Thyroid gland (tissue), 4 donors: Measurements from ENCODE around the gene HK2. TPM values are rescaled to one million over a fixed set of nuclear protein-coding genes. Genes with fewer than 3 reads are reported as not detected.
"Not testable (repeated sequence)": the region's sequence is repeated elsewhere in the genome, so short reads cannot be mapped to it uniquely, and the experiment has no call there.

Experiments
- DNase-seq, 2 donors: peaks; one replicate each; pipeline ENCODE4 v3.0.0-alpha.2; 2019
- H3K27ac ChIP-seq, 3 donors: fragments of 200-600 bp; sonication (generic); 1 replicate in 2 of 3; 2 replicates in 1 of 3; pipeline ENCODE4 v1.5.1; 2016 to 2019; ENCODE audit warnings: mild to moderate bottlenecking in 1 of 3, moderate library complexity in 1 of 3
- H3K27me3 ChIP-seq: fragments of 200-600 bp; sonication (generic); one replicate; pipeline ENCODE4 v1.5.1; 2019
- H3K36me3 ChIP-seq, 2 donors: fragments of 200-600 bp; sonication (generic); one replicate each; pipeline ENCODE4 v1.5.1; 2016 to 2019
- H3K4me1 ChIP-seq, 2 donors: fragments of 200-600 bp; sonication (generic); one replicate each; pipeline ENCODE4 v1.5.1; 2017 to 2019
- H3K4me3 ChIP-seq, 3 donors: fragments of 200-600 bp; sonication (generic); replicated peaks in 1 of 3; 1 replicate in 2 of 3; 2 replicates in 1 of 3; pipeline ENCODE4 v1.5.1; 2016; ENCODE audit warnings: mild to moderate bottlenecking in 1 of 3
- H3K9me3 ChIP-seq: fragments of 200-600 bp; sonication (generic); one replicate; pipeline ENCODE4 v1.5.1; 2017
- CTCF ChIP-seq, 6 experiments: fragments of 200-600 bp in 3 of 6; fragments of 450-650 bp in 3 of 6; sonication (generic) in 3 of 6; IDR thresholded peaks; one replicate each; pipeline ENCODE4 v1.5.1; 2016 to 2019; ENCODE audit warnings: antibody characterized with exemption in 6 of 6, mild to moderate bottlenecking in 2 of 6, inconsistent platforms in 1 of 6, moderate library complexity in 1 of 6
- POLR2A ChIP-seq, 2 donors: fragments of 450-650 bp; IDR thresholded peaks; one replicate each; pipeline ENCODE4 v1.6.1; 2017; ENCODE audit warnings: antibody characterized with exemption in 2 of 2, mild to moderate bottlenecking in 2 of 2, moderate library complexity in 1 of 2
- WGBS, 2 donors: methylation state at CpG; one replicate each; pipeline ENCODE4 v1.1.5; 2017; 5-methylcytosine and 5-hydroxymethylcytosine counted together
- intact Hi-C: fragments of 100-400 bp; cut with DNase I; formaldehyde crosslinking; loops from one replicate; pipeline ENCODE4 v1.15.1; 2023
- total RNA-seq, 4 donors: library from RNA; depleted of rRNA; stranded (reverse); fragments of >200 nt; gene quantifications; one replicate each; pipeline ENCODE4 v1.2.3, GENCODE V29; 2016

Gene HK2
- total RNA-seq, 4 donors from 2014 or later, result 6.7 to 47.8 (median 26.9) TPM

- DNase-seq, result peak; percentile 83 to 86
- Histone ChIP-seq H3K4me1 (peaks cover 4 to 23% of the 10 kb centered on the region in 2 donors), H3K27me3 (no peaks in the 10 kb centered on the region), H3K27ac (peak overlapping the region in 2 of 3 donors; percentile 34 to 62), H3K4me3 (no peak overlapping the region), H3K9me3 (no peaks in the 10 kb centered on the region), H3K36me3 (no peaks in the 10 kb centered on the region)
- TF ChIP-seq CTCF (IDR thresholded peaks at IDR 0.05) (no peak), POLR2A (IDR thresholded peaks at IDR 0.05) (no peak)
- 53 to 58% methylated on average over 3 of the region's 3 CpGs for WGBS, 2 donors
- intact Hi-C loops, result no loop called here
These were observed 11.0 kb upstream of the HK2 start for GRCh38 chr2:74822771-74823566.

GRCh38 chr2:74824679-74825078 is 9.2 kb upstream of the HK2 start:
- WGBS, 2 donors, result 73 to 79% methylated on average over 4 of the region's 4 CpGs
- intact Hi-C loops, result no loop called here
- no peaks in the 10 kb centered on the region for H3K9me3 ChIP-seq
- TF ChIP-seq CTCF (IDR thresholded peaks at IDR 0.05) (no peak), POLR2A (IDR thresholded peaks at IDR 0.05) (no peak)
- no peaks in the 10 kb centered on the region for H3K27me3 ChIP-seq
- DNase-seq, result no peak
- H3K4me3 ChIP-seq, result no peak overlapping the region
- H3K36me3 ChIP-seq, result no peaks in the 10 kb centered on the region
- peaks cover 4 to 23% of the 10 kb centered on the region in 2 donors for H3K4me1 ChIP-seq
- H3K27ac ChIP-seq, result no peak overlapping the region

GRCh38 chr2:74828543-74828942 is 5.4 kb upstream of the HK2 start:
- no peaks in the 10 kb centered on the region for H3K27me3 ChIP-seq
- no peak for DNase-seq
- H3K4me3 ChIP-seq, result no peak overlapping the region
- no peaks in the 10 kb centered on the region for H3K9me3 ChIP-seq
- H3K4me1 ChIP-seq, result peaks cover 4 to 10% of the 10 kb centered on the region in 2 donors
- no peak for TF ChIP-seq CTCF (IDR thresholded peaks at IDR 0.05)
- no peak for TF ChIP-seq POLR2A (IDR thresholded peaks at IDR 0.05)
- H3K27ac ChIP-seq, result no peak overlapping the region
- 88 to 97% methylated on average over 2 of the region's 2 CpGs for WGBS, 2 donors
- intact Hi-C loops, result no loop called here
- H3K36me3 ChIP-seq, result no peaks in the 10 kb centered on the region

DNA sequence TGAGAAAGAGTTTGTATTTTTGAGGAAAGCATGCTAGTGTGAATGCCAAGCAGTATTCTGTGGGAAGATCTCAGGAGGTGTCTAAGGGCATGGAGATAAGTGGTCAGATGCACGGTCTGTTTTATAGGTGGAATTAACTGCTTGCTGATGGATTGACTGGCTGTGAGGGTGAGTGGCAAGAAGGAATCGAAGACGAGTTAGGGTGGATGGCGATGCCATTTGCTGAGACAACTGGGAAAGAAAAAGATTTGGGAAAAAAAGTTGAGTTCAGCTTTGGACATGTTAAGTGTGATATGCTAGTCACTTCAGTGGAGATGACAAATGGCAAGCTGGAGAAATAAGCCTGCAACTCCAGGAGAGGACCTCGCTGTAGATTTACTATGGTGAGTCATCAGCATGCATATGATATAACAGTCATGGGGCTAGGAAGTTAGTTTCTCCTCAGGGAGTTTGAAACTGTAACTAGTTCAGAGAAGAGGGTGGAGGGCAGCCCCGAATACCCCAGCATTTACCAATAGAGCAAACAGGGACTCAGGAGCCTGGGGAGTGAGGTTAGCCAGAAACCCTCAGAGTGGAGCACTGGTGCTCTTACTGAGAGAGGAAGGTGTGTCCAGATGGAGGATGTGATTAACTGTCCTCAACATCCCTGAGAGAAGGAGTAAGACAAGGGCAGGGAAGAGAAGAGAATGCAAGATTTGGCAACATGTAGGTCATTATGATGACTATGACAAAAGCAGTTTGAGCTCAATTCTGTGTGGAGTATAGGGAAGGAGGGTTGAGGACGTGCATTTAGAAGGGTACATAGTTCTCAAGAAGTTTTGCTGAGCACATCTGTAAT is 2.0 kb upstream of the HK2 start:
- no peak for DNase-seq
- no peak for TF ChIP-seq POLR2A (IDR thresholded peaks at IDR 0.05)
- no peak for TF ChIP-seq CTCF (IDR thresholded peaks at IDR 0.05)
- intact Hi-C loops, result no loop called here
- Histone ChIP-seq H3K36me3 (no peaks in the 10 kb centered on the region), H3K27me3 (no peaks in the 10 kb centered on the region), H3K4me1 (peaks cover 7 to 17% of the 10 kb centered on the region in 2 donors), H3K27ac (no peak overlapping the region), H3K9me3 (no peaks in the 10 kb centered on the region), H3K4me3 (no peak overlapping the region)
- WGBS, 2 donors, result 76 to 77% methylated on average over 7 of the region's 7 CpGs

- H3K9me3 ChIP-seq, H3K27me3 ChIP-seq, intact Hi-C loops, H3K36me3 ChIP-seq: not testable (repeated sequence)
- Histone ChIP-seq H3K4me1 (peaks cover 7 to 18% of the 10 kb centered on the region in 2 donors), H3K27ac (peak overlapping the region; percentile 1 to 62 (median 53)), H3K4me3 (peak overlapping the region; percentile 53 to 69 (median 60))
- DNase-seq, result peak; percentile 69 to 74
- WGBS, 2 donors, result 0 to 2% methylated on average over 18 to 23 of the region's 51 CpGs
These were observed 386 bp downstream of the HK2 start for GRCh38 chr2:74834234-74834791.
